HUES64 (cell line): ENCODE results near the gene NAALADL2.

ENCODE experiments used
- H3K27ac ChIP-seq: 2 replicates; pipeline ENCODE4 v1.7.0; 2013; ENCODE audit warnings: low read depth, low read length, inconsistent platforms
- H3K27me3 ChIP-seq: 2 replicates; pipeline ENCODE4 v1.6.1; 2013; ENCODE audit warnings: mild to moderate bottlenecking, low read length; ENCODE audit not compliant: insufficient read depth
- H3K36me3 ChIP-seq: 2 replicates; pipeline ENCODE4 v1.6.1; 2013; ENCODE audit warnings: mild to moderate bottlenecking, low read length; ENCODE audit not compliant: insufficient read depth
- H3K4me1 ChIP-seq: 2 replicates; pipeline ENCODE4 v1.6.1; 2013; ENCODE audit warnings: mild to moderate bottlenecking, low read length, moderate library complexity; ENCODE audit not compliant: insufficient read depth
- H3K4me3 ChIP-seq: 2 replicates; pipeline ENCODE4 v1.5.1; 2013; ENCODE audit warnings: mild to moderate bottlenecking, low read length, moderate library complexity
- H3K9ac ChIP-seq: 2 replicates; pipeline ENCODE4 v1.6.1; 2013; ENCODE audit warnings: mild to moderate bottlenecking, low read depth, low read length
- H3K9me3 ChIP-seq: 2 replicates; pipeline ENCODE4 v1.6.1; 2013; ENCODE audit warnings: low read depth, low read length; ENCODE audit not compliant: insufficient read depth
- WGBS: fragments of 150-250, 120-280 bp; methylation state at CpG from one replicate; pipeline ENCODE4 v1.1.7; 2013; ENCODE audit warnings: missing lambda C conversion rate; 5-methylcytosine and 5-hydroxymethylcytosine counted together

NAALADL2 gene

DNA sequence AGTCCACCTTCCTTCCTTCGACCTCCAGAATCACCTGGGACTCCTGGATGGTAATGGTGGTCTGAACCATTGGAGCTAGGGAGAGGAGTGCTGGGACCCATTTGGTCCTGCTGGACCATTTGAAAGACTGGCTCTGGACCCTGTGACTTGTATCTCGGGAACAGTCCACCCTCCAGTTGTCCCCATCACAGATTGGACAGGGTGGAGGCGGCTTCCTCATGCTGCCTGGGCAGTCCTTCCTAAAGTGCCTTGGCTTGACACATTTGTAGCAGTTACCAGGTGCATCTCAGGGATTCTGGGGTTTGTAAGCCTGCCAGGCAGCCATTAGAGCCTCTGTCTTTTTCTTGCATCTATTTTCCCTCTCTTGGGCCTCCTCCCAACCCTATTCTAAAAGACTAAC lies 758.1 kb downstream of the NAALADL2 start:
- Histone ChIP-seq H3K27ac (no peak overlapping the region), H3K4me3 (no peak overlapping the region), H3K27me3 (no peaks in the 10 kb centered on the region), H3K4me1 (no peaks in the 10 kb centered on the region), H3K36me3 (no peaks in the 10 kb centered on the region), H3K9ac (no peak overlapping the region), H3K9me3 (no peaks in the 10 kb centered on the region)
- WGBS: 95% methylated on average over 3 of the region's 3 CpGs

DNA sequence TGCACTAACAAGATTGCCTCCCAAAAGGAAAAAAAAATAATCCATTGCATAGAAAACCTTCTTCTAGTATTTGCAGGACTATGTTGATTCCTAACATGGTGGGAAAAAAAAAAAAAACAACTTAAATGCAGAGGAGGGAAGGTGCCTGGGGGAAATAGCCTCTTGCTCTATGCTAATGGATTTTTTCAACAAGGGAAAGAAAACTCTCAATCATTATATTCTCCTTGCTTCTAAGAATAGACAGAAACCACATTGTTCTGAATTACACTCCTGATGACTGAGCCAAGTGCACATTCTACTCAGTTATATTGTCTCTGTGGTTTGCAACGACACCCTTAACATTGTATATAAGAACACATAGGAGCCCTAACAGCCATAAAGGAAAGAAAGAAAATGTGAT lies 760.2 kb downstream of the NAALADL2 start:
- Histone ChIP-seq H3K9me3 (no peaks in the 10 kb centered on the region), H3K4me3 (no peak overlapping the region)
- WGBS: 100% methylated on average over 1 of the region's 1 CpG

GRCh38 chr3:175620093-175620492 lies 761.0 kb downstream of the NAALADL2 start:
- Histone ChIP-seq H3K9me3 (no peaks in the 10 kb centered on the region), H3K4me3 (no peak overlapping the region), H3K27ac (no peak overlapping the region), H3K4me1 (no peaks in the 10 kb centered on the region), H3K36me3 (no peaks in the 10 kb centered on the region), H3K9ac (no peak overlapping the region), H3K27me3 (no peaks in the 10 kb centered on the region)
- 97% methylated on average over 13 of the region's 13 CpGs for WGBS

More for the DNA sequence above, 760.2 kb downstream of the NAALADL2 start:
- Histone ChIP-seq H3K27me3 (no peaks in the 10 kb centered on the region), H3K36me3 (no peaks in the 10 kb centered on the region), H3K9ac (no peak overlapping the region), H3K4me1 (no peaks in the 10 kb centered on the region), H3K27ac (no peak overlapping the region)

- WGBS: 97% methylated on average over 12 of the region's 12 CpGs
- H3K4me1 ChIP-seq: no peaks in the 10 kb centered on the region
- no peak overlapping the region for H3K27ac ChIP-seq
Measured at GRCh38 chr3:175620532-175620931, 761.4 kb downstream of the NAALADL2 start.

GRCh38 chr3:175640958-175641357 lies 781.8 kb downstream of the NAALADL2 start:
- Histone ChIP-seq H3K4me3 (no peak overlapping the region), H3K27me3 (no peaks in the 10 kb centered on the region), H3K9me3 (no peaks in the 10 kb centered on the region), H3K27ac (no peak overlapping the region), H3K4me1 (no peaks in the 10 kb centered on the region), H3K9ac (no peak overlapping the region), H3K36me3 (no peaks in the 10 kb centered on the region)
- WGBS: 89% methylated on average over 1 of the region's 1 CpG

More at GRCh38 chr3:175620532-175620931, 761.4 kb downstream of the NAALADL2 start:
- H3K4me3 ChIP-seq: no peak overlapping the region
- no peaks in the 10 kb centered on the region for H3K27me3 ChIP-seq
- no peaks in the 10 kb centered on the region for H3K9me3 ChIP-seq
- no peaks in the 10 kb centered on the region for H3K36me3 ChIP-seq
- H3K9ac ChIP-seq: no peak overlapping the region

GRCh38 chr3:175646865-175647264 lies 787.7 kb downstream of the NAALADL2 start:
- H3K9ac ChIP-seq: no peak overlapping the region

DNA sequence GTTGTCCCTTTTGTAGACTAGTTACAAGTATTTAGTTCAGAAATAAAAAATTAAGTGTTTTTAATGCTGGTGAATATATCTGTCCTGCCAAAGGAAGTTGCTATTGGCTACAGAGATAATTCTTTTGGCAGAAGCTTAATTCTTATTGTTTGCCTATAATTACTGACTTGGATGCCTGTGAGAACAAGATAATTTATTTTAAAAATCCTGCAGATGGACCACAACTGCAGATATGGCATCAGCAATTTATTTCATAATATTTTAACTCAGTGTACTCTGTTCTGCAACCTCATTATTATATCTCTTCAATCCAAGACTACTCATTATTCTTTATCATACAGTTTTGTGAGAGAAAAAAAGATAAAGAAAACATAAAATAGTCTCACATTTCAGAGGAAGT lies 789.8 kb downstream of the NAALADL2 start:
- H3K9ac ChIP-seq: no peak overlapping the region
- no peaks in the 10 kb centered on the region for H3K9me3 ChIP-seq
- no peaks in the 10 kb centered on the region for H3K27me3 ChIP-seq
- no peaks in the 10 kb centered on the region for H3K36me3 ChIP-seq
- no peaks in the 10 kb centered on the region for H3K4me1 ChIP-seq
- H3K27ac ChIP-seq: no peak overlapping the region
- no peak overlapping the region for H3K4me3 ChIP-seq

More at GRCh38 chr3:175646865-175647264, 787.7 kb downstream of the NAALADL2 start:
- no peaks in the 10 kb centered on the region for H3K4me1 ChIP-seq
- H3K9me3 ChIP-seq: no peaks in the 10 kb centered on the region
- no peak overlapping the region for H3K27ac ChIP-seq
- no peak overlapping the region for H3K4me3 ChIP-seq
- WGBS: 95% methylated on average over 3 of the region's 3 CpGs
- no peaks in the 10 kb centered on the region for H3K27me3 ChIP-seq
- no peaks in the 10 kb centered on the region for H3K36me3 ChIP-seq

GRCh38 chr3:175651716-175652115 lies 792.6 kb downstream of the NAALADL2 start:
- H3K27ac ChIP-seq: no peak overlapping the region
- H3K27me3 ChIP-seq: no peaks in the 10 kb centered on the region
- no peak overlapping the region for H3K4me3 ChIP-seq
- no peaks in the 10 kb centered on the region for H3K4me1 ChIP-seq
- no peak overlapping the region for H3K9ac ChIP-seq
- WGBS: 98% methylated on average over 5 of the region's 5 CpGs
- H3K9me3 ChIP-seq: no peaks in the 10 kb centered on the region
- H3K36me3 ChIP-seq: no peaks in the 10 kb centered on the region

DNA sequence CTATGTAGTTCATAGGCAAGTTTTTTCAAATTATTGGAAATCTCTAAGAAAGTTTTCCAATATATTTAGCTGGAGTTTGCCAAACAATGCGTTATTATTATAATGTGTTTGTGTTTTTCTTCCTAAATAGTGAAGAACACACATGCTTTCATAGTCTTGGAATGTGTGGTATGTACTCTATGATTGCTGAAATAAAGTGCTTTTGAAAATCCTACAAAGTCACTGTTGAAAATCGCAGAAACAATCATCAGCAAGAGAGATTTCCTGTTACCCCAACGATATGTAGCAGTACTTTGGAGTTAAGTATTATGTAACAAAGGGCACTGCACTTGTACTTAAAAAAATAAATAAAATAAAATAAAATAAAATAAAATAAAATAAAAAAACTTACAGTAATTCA lies 796.2 kb downstream of the NAALADL2 start:
- WGBS: 86% methylated on average over 2 of the region's 3 CpGs
- Histone ChIP-seq H3K9me3 (no peaks in the 10 kb centered on the region), H3K36me3 (no peaks in the 10 kb centered on the region), H3K9ac (no peak overlapping the region), H3K27ac (no peak overlapping the region), H3K4me3 (no peak overlapping the region), H3K4me1 (no peaks in the 10 kb centered on the region), H3K27me3 (no peaks in the 10 kb centered on the region)

DNA sequence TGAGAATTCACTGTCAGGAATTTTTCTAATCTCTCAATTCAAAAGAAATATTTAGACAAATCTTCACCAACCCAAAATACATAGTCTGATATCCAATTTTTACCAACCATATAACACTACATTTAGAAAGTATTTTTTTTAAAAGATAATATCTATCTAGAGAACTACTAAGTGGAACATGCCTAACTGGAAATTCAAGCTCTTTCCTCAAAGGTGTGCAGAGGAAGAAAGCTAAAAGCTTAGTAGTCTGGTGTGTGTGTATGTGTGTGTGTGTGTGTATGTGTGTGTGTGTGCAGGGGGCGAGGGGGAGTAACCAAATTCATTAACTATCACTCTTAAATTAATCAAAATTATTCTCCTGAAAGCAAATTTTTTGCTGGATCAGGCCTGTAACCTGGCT lies 797.3 kb downstream of the NAALADL2 start:
- Histone ChIP-seq H3K9ac (no peak overlapping the region), H3K4me3 (no peak overlapping the region), H3K27me3 (no peaks in the 10 kb centered on the region), H3K4me1 (no peaks in the 10 kb centered on the region), H3K9me3 (no peaks in the 10 kb centered on the region), H3K27ac (no peak overlapping the region), H3K36me3 (no peaks in the 10 kb centered on the region)
- WGBS: no CpG with 5 or more reads among the region's 1 CpG

DNA sequence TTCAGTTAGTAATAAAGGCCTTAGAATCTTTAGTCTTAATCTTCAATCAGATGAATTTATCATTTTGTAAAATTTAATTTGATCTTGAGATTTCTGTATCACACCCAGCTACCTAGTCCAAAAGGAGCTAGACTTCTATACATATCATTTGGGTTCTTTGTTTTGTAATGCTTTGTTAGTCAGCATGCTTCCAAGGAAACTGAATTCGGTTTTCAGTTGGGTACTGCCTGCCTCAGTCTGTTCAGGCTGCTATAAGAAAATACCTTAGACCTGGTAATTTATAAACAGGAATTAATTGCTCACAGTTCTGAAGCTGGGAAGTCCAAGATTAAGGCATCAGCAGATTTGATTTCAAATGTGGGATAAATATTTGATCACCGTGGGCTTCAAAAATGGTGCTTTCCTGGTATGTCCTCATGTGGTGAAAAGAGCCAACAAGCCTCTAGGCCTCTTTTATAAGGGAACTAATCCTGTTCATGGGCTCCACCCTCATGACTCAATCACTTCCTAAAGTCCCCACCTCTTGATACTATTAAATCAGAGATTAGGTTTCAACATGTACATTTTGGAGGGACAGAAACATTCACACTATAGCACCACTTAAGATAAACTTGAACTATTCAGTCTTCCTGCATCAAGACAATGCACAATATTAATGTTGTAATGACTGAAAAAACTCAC lies 800.7 kb downstream of the NAALADL2 start:
- Histone ChIP-seq H3K4me3 (no peak overlapping the region), H3K27me3 (no peaks in the 10 kb centered on the region), H3K36me3 (no peaks in the 10 kb centered on the region), H3K9me3 (no peaks in the 10 kb centered on the region), H3K4me1 (no peaks in the 10 kb centered on the region), H3K27ac (no peak overlapping the region), H3K9ac (no peak overlapping the region)
- 89% methylated on average over 2 of the region's 2 CpGs for WGBS

GRCh38 chr3:175662815-175663214 lies 803.7 kb downstream of the NAALADL2 start:
- H3K27me3 ChIP-seq: no peaks in the 10 kb centered on the region
- no peak overlapping the region for H3K9ac ChIP-seq
- no peak overlapping the region for H3K27ac ChIP-seq
- H3K9me3 ChIP-seq: no peaks in the 10 kb centered on the region
- no peaks in the 10 kb centered on the region for H3K36me3 ChIP-seq
- H3K4me3 ChIP-seq: no peak overlapping the region
- H3K4me1 ChIP-seq: no peaks in the 10 kb centered on the region
